Right lung (tissue), 5 donors: ENCODE data around the gene SMCR8. TPM values are rescaled to one million over a fixed set of nuclear protein-coding genes. Genes with fewer than 3 reads are reported as not detected.
"Not testable (repeated sequence)": the region's sequence is repeated elsewhere in the genome, so short reads cannot be mapped to it uniquely, and the experiment has no call there.

Experiments
- DNase-seq, 2 donors: peaks; one replicate each; pipeline ENCODE4 v3.0.0-alpha.2; 2013
- polyA plus RNA-seq, 5 donors: library from polyadenylated mRNA; unstranded; fragments of 120-200 nt; gene quantifications; one replicate each; pipeline versions ENCODE4 v1.2.1 to v1.2.3, GENCODE V29; 2013; ENCODE audit warnings: inconsistent platforms in 1 of 5, low replicate concordance in 1 of 5; ENCODE audit not compliant: insufficient read length in 5 of 5, insufficient read depth in 1 of 5

The SMCR8 gene
- polyA plus RNA-seq, 5 donors: 10.6 to 14.1 (median 11.7) TPM

DNA sequence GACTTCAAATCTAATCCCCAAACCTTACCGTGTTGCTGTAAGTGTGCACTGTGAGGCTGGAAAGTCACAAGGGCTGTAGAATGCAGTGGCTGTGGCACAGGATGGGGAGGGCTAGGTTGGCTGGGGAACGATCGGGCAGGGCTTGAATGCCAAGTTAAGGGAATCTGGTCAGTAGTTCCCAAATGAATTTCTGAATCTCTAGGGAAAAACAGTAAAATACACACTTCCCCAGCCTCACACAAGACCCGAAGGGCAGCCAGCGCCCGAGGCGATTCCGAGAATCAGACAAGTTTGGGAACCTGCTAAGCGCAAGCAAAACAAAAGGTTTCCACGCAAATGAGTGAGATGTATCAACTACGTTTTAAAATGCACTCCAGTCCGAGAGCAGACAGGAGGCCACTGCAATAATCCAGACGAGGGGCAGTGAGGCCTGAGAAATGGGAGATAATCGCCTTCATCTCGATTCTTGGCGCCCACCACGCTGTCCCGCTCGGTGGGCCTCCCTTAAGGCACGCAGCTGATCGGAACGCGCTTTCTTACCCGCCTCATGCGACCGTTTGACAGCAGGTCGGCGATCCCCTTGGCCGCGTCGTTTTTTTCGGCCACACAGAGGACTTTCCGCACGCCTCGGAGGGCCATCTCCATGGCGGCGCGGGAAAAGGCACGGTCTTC, 898 bp upstream of the SMCR8 start:
- no peak for DNase-seq

- DNase-seq: no peak
These were observed 449 bp downstream of the SMCR8 start for GRCh38 chr17:18315562-18315922.

DNA sequence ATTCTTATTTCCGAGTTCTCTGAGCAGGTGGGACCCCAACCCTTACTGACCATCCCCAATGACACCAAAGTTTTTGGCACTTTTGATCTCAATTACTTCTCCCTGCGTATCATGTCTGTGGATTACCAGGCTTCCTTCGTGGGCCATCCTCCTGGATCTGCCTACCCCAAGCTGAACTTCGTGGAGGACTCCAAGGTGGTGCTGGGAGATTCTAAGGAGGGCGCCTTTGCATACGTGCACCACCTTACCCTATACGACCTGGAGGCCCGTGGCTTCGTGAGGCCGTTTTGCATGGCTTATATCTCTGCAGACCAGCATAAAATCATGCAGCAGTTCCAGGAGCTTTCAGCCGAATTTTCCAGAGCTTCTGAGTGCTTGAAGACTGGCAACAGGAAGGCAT, 868 bp downstream of the SMCR8 start:
- no peak for DNase-seq

DNA sequence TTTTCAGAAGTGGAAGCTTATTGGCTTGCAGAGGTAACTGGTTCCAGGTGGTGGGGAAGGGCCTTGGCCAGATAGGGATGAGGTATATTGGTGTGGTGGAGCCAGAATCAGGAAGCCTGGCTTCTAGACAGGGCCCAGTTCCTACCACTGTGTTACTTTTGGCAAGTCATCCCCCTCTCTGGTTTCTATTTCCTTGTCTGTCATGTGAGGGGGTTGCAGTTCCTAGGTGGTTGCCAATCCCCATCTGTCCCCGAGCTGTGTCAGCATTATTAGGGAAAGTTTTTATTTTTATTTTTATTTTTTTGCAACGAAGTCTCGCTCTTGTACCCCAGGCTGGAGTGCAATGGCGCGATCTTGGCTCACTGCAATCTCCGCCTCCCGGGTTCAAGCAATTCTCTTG, 3.0 kb downstream of the SMCR8 start:
- no peak for DNase-seq

GRCh38 chr17:18318771-18319450, 3.8 kb downstream of the SMCR8 start:
- no peak for DNase-seq

GRCh38 chr17:18319604-18320256, 4.6 kb downstream of the SMCR8 start:
- peak in 1 of 2 donors; percentile 9 for DNase-seq

GRCh38 chr17:18320301-18320700, 5.2 kb downstream of the SMCR8 start:
- DNase-seq: no peak

GRCh38 chr17:18321309-18321708, 6.2 kb downstream of the SMCR8 start:
- DNase-seq: no peak

GRCh38 chr17:18322522-18322921, 7.4 kb downstream of the SMCR8 start:
- DNase-seq: no peak

GRCh38 chr17:18323007-18323406, 7.9 kb downstream of the SMCR8 start:
- no peak for DNase-seq

GRCh38 chr17:18323507-18324139, 8.5 kb downstream of the SMCR8 start:
- DNase-seq: no peak

DNA sequence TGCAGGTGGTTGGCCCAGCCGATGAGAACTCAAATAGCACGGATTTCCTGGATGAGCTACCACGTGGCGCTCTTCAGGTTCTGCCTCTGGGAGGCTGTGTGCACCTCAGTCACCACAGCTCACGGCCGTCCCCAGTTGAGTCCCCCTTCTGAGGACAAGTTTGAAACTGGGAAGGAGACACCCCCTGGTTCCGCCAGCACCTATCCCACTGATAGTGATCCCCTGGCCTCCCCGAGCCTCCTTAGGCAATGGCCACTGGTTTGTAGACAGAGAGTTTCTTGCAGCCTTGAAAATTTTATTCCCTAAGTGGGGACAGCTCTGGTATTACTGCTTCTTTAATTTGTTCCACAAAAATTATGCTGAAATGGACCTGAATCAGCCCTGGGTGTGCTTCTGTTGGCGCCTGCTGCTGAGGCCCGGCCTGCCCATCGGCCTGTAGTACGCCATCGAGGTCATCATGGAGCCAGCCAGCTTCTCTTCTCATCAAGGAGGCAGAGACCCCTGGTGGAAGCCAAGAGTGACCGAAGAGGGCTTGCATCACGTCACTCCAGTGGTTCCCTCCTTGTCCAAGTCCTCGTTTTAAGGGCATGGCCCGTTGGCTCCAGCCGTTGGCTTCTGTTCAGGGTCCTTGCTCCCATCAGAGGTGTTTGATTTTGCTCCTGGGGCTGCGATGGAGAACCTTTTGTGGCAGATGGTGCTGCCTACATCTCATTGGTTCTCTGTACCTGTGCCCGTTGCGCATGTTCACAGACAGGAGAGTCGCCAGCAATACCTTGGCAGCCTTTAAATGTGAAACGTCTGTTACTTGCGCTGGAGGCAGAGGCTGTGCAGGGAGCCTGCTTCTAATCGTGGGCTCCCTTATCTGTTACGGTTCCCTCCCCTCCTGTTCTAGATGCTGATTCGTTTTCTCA, 9.3 kb downstream of the SMCR8 start:
- no peak for DNase-seq

DNA sequence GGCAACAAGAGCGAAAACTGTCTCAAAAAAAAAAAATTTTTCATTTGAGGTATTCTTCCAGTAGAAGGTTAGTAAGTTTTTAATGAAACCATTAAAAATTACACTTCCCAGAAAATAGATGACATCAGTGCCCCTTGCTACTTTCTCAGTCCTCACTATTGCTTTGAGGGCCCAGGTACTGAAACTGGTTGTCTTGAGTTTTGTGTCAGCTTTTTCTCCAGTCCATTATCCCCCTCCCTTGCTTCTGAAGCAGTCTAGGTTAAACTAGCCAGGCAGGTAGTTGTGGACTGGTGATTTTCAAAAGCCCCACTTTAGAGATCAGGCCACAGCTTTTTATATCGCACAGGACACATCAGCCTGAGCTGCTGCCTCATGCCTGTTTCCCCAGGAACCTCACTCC, 10.9 kb downstream of the SMCR8 start:
- DNase-seq: no peak

- no peak for DNase-seq
These were observed 11.5 kb downstream of the SMCR8 start for GRCh38 chr17:18326572-18326971.

- DNase-seq: no peak
These were observed 12.0 kb downstream of the SMCR8 start for GRCh38 chr17:18327093-18327492.

DNA sequence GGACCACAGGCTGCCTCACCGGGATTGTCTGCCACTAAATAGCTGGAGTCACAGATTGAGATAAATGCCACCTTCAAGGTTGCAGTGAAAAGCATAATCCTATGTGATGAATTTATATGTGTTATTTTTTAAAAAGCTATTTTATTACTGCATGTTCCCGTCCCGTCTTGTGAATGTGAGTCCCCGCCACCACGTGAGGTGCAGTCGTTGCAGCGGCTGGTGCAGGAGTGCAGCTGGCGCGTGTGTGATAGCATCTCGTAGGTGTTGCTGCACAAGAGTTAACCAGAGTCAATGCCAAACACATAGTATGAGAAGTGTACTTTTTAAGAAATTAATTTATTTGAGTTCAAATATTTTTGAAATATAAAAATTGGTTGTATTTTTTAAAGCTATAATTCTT, 12.5 kb downstream of the SMCR8 start:
- DNase-seq: no peak

DNA sequence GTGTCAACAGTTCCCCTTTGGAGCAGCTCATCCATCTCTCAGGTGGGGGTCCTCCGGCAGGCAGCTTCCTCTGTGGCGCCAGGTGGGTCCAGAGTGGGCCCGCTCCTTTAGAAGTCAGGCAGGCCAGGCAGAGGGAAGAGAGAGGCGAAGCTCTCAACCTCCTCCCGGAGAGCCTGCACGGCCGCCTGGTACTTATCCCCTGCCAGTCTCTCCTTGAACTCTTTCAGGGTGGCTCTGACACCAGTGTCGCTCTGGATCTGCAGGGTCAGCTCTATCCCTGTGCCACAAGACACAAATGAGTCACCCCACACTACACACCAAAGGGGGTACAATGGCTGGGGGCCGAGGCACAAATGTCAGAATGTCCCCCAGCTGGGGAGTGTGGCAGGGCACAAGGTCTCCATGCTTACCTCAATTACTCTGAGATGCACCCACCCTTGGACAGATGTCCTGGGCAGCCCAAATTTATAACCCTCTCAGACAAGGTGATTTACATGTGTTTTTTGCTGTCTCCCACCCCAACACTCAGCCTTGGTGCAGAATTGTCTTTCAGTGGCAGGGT, 13.6 kb downstream of the SMCR8 start:
- DNase-seq: no peak

GRCh38 chr17:18331879-18332278, 16.8 kb downstream of the SMCR8 start:
- no peak for DNase-seq

DNA sequence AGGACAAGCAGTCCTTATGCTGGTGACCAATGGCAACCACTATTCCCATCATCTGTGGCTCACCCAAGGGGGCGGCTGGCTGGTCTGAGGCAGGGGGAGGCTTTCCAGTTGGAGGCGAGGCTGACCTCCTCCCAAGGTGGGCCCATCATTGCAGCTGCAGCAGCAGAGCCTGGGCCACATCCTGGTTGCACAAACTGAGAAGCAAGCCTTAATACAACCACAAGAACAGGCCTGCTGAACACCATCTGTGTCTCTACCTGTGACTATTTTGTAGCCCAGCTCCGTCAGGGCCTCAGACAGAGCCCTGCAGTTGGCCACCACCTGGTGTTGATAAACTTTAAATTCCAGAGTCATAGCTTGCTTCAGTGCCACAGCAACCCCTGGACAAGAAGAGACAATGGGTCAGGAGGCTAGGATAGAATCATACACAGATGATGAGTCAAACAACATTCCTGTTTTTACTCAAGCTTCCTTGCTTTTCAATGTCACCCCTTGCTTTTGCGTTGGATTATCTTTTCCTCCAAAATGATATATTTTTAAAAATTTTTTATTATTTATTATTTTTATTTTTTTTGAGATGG, 17.9 kb downstream of the SMCR8 start:
- no peak for DNase-seq

GRCh38 chr17:18338158-18338557, 23.1 kb downstream of the SMCR8 start:
- DNase-seq: not testable (repeated sequence)

- DNase-seq: no peak
These were observed 24.8 kb downstream of the SMCR8 start for GRCh38 chr17:18339933-18340332.
